Measurements from ENCODE around the gene HNRNPA2B1.
"Not testable (repeated sequence)": the region's sequence is repeated elsewhere in the genome, so short reads cannot be mapped to it uniquely, and the experiment has no call there.

Gene HNRNPA2B1

GRCh38 chr7:26169271-26169670, 31.3 kb downstream of the HNRNPA2B1 start:
- ChIA-PET POLR2A (no interaction called here), CTCF (no interaction called here)
- H3K4me3 ChIP-seq (ENCODE audit: low read depth, low read length), result no peak overlapping the region
- no peak for TF ChIP-seq CTCF (IDR thresholded peaks at IDR 0.05; ENCODE audit: insufficient read depth, low read length, missing control alignments)
- DNase-seq (ENCODE audit: low read depth, low spot score), result no peak

- no peak overlapping the region for H3K4me3 ChIP-seq (ENCODE audit: low read depth, low read length)
- TF ChIP-seq CTCF (IDR thresholded peaks at IDR 0.05; ENCODE audit: insufficient read depth, low read length, missing control alignments), result no peak
- ChIA-PET POLR2A (no interaction called here), CTCF (no interaction called here)
- no peak for DNase-seq (ENCODE audit: low read depth, low spot score)
Measured at GRCh38 chr7:26168458-26169023, 32.0 kb downstream of the HNRNPA2B1 start.

- TF ChIP-seq CTCF (IDR thresholded peaks at IDR 0.05; ENCODE audit: insufficient read depth, low read length, missing control alignments), result no peak
- CTCF ChIA-PET, result interaction anchor here (1.0 to 2.2 kb wide), 2 partner anchors 11 to 77 kb away, joined by 4 to 9 read pairs; no protein-coding TSS in a partner anchor
- POLR2A ChIA-PET, result no interaction called here
- no peak overlapping the region for H3K4me3 ChIP-seq (ENCODE audit: low read depth, low read length)
- DNase-seq (ENCODE audit: low read depth, low spot score), result no peak
Measured at GRCh38 chr7:26167303-26167934, 33.1 kb downstream of the HNRNPA2B1 start.

GRCh38 chr7:26166684-26167266, 33.8 kb downstream of the HNRNPA2B1 start:
- ChIA-PET POLR2A (interaction anchor here (0.6 kb wide), 1 partner anchor 34 kb away, joined by 4 read pairs; no protein-coding TSS in a partner anchor), CTCF (interaction anchor here (2.2 kb wide), 1 partner anchor 10 kb away, joined by 9 read pairs; no protein-coding TSS in a partner anchor)
- TF ChIP-seq CTCF (IDR thresholded peaks at IDR 0.05; ENCODE audit: insufficient read depth, low read length, missing control alignments), result no peak
- DNase-seq (ENCODE audit: low read depth, low spot score), result no peak
- no peak overlapping the region for H3K4me3 ChIP-seq (ENCODE audit: low read depth, low read length)

GRCh38 chr7:26165950-26166683, 34.4 kb downstream of the HNRNPA2B1 start:
- POLR2A ChIA-PET, result interaction anchor here (0.6 kb wide), 1 partner anchor 35 kb away, joined by 4 read pairs; no protein-coding TSS in a partner anchor
- CTCF ChIA-PET, result interaction anchor here (2.2 kb wide), 1 partner anchor 9 kb away, joined by 9 read pairs; no protein-coding TSS in a partner anchor
- no peak overlapping the region for H3K4me3 ChIP-seq (ENCODE audit: low read depth, low read length)
- TF ChIP-seq CTCF (IDR thresholded peaks at IDR 0.05; ENCODE audit: insufficient read depth, low read length, missing control alignments), result no peak
- no peak for DNase-seq (ENCODE audit: low read depth, low spot score)

- H3K4me3 ChIP-seq (ENCODE audit: low read depth, low read length); CTCF ChIA-PET; POLR2A ChIA-PET; DNase-seq (ENCODE audit: low read depth, low spot score): not testable (repeated sequence)
Measured at GRCh38 chr7:26163804-26164203, 36.7 kb downstream of the HNRNPA2B1 start.

Data from AG04449 (cell line).